PFSK-1 (cell line): ENCODE data around the gene NEGR1.

Experiments used
- REST ChIP-seq, 2 experiments: IDR thresholded peaks; 2 replicates each; pipeline versions ENCODE4 v1.6.1 to v1.8.0; 2011 to 2012; ENCODE audit warnings: low read depth in 2 of 2, low read length in 2 of 2, control low read depth in 1 of 2, inconsistent platforms in 1 of 2, mild to moderate bottlenecking in 1 of 2, moderate library complexity in 1 of 2; ENCODE audit not compliant: insufficient read depth in 1 of 2
- TAF1 ChIP-seq: IDR thresholded peaks from 2 replicates; pipeline ENCODE4 v1.6.1; 2012; ENCODE audit warnings: low read length, control low read depth, borderline replicate concordance; ENCODE audit not compliant: insufficient read depth

- TF ChIP-seq REST (IDR thresholded peaks at IDR 0.05; ENCODE audit: insufficient read depth in 1 of 2, low read depth in 2 of 2, low read length in 2 of 2): no peak
- TF ChIP-seq TAF1: no peak
Observed at GRCh38 chr1:71948561-71948960, 333.8 kb downstream of the NEGR1 start.
